PFSK-1 (cell line): ENCODE measurements around the gene ADSL.

ENCODE experiments used
- POLR2AphosphoS5 ChIP-seq: IDR thresholded peaks from 2 replicates; pipeline ENCODE4 v1.6.1; 2012; ENCODE audit warnings: low read depth, mild to moderate bottlenecking, control low read depth, low read length, moderate library complexity
- REST ChIP-seq, 2 experiments: IDR thresholded peaks; 2 replicates each; pipeline versions ENCODE4 v1.6.1 to v1.8.0; 2011 to 2012; ENCODE audit warnings: low read depth in 2 of 2, low read length in 2 of 2, control low read depth in 1 of 2, inconsistent platforms in 1 of 2, mild to moderate bottlenecking in 1 of 2, moderate library complexity in 1 of 2; ENCODE audit not compliant: insufficient read depth in 1 of 2
- SIN3A ChIP-seq: IDR thresholded peaks from 2 replicates; pipeline ENCODE4 v1.6.1; 2012; ENCODE audit warnings: mild to moderate bottlenecking, low read length, moderate library complexity, borderline replicate concordance; ENCODE audit not compliant: insufficient read depth
- TAF1 ChIP-seq: IDR thresholded peaks from 2 replicates; pipeline ENCODE4 v1.6.1; 2012; ENCODE audit warnings: low read length, control low read depth, borderline replicate concordance; ENCODE audit not compliant: insufficient read depth

GRCh38 chr22:40434106-40434505 is 87.8 kb downstream of the ADSL start:
- TF ChIP-seq TAF1 (no peak), REST (IDR thresholded peaks at IDR 0.05; ENCODE audit: insufficient read depth in 1 of 2, low read depth in 2 of 2, low read length in 2 of 2) (no peak), POLR2AphosphoS5 (no peak), SIN3A (no peak)
